ENCODE data around the gene CGAS.

DNA sequence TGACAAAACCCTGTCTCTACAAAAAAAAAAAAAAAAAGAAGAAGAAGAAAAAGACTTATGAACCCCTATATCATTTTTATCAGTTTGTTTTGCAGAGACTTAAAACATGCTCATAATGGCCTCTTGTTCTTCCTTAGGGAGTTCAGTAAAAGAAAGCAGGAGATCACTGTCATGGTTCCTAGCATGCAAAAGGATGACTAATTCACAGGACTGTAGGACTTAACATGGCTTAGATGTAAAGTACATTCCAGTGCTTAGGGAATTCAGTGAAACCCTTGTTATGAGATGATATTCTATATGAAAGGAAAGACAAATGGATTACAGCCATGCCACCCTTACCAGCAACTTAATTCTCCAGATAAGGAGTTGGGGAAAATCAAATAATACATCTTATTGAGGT, 39.3 kb upstream of the CGAS start:
- TF ChIP-seq, protein P1, sequence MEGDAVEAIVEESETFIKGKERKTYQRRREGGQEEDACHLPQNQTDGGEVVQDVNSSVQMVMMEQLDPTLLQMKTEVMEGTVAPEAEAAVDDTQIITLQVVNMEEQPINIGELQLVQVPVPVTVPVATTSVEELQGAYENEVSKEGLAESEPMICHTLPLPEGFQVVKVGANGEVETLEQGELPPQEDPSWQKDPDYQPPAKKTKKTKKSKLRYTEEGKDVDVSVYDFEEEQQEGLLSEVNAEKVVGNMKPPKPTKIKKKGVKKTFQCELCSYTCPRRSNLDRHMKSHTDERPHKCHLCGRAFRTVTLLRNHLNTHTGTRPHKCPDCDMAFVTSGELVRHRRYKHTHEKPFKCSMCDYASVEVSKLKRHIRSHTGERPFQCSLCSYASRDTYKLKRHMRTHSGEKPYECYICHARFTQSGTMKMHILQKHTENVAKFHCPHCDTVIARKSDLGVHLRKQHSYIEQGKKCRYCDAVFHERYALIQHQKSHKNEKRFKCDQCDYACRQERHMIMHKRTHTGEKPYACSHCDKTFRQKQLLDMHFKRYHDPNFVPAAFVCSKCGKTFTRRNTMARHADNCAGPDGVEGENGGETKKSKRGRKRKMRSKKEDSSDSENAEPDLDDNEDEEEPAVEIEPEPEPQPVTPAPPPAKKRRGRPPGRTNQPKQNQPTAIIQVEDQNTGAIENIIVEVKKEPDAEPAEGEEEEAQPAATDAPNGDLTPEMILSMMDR (IDR thresholded peaks at IDR 0.05; ENCODE audit: insufficient read depth, low read depth, low read length) = no peak
- TF ChIP-seq EZH2 (IDR thresholded peaks at IDR 0.05; ENCODE audit: insufficient read depth, low read length) = no peak
